Natural killer cell treated with Interleukin-12 subunit alpha and Interleukin-12 subunit beta and Interleukin-15 and Interleukin-18, amount 100 ng/mL, for 72 hours (primary cell): ENCODE data around the gene CT45A9. TPM values are rescaled to one million over a fixed set of nuclear protein-coding genes. Genes with fewer than 3 reads are reported as not detected.

ENCODE experiments used
- total RNA-seq, 2 donors: library from RNA; stranded (reverse); gene quantifications; one replicate each; pipeline ENCODE4 v1.2.3, GENCODE V29; 2022

Gene CT45A9
- total RNA-seq, 2 donors from 2014 or later: not detected

Other genes with a start within 250 kb of the CT45A9 start
- not detected for gene CT45A1, start 158.2 kb downstream of the CT45A9 start, total RNA-seq
- gene CT45A3, start 103.6 kb downstream of the CT45A9 start, total RNA-seq: not detected
- gene CT45A5, start 86.3 kb downstream of the CT45A9 start, total RNA-seq: not detected
- gene CT45A6, start 69.0 kb downstream of the CT45A9 start, total RNA-seq: not detected
- not detected for gene CT45A2, start 51.8 kb downstream of the CT45A9 start, total RNA-seq
- gene CT45A7, start 34.5 kb downstream of the CT45A9 start, total RNA-seq: not detected
- gene CT45A8, start 17.3 kb downstream of the CT45A9 start, total RNA-seq: not detected
- gene CT45A10, start 21.6 kb upstream of the CT45A9 start, total RNA-seq: not detected
- gene SAGE1, start 21.9 kb upstream of the CT45A9 start, total RNA-seq: not detected
- 10 to 100 TPM; 16.1 to 22.2 TPM for gene MMGT1, start 102.2 kb upstream of the CT45A9 start, total RNA-seq
- 10 to 100 TPM; 16.6 to 18.6 TPM for gene SLC9A6, start 113.6 kb upstream of the CT45A9 start, total RNA-seq